ENCODE data around the gene C11orf68.

- TF ChIP-seq POLR2A (IDR thresholded peaks at IDR 0.05), result no peak
- TF ChIP-seq CTCF (IDR thresholded peaks at IDR 0.05), result no peak
Measured at GRCh38 chr11:65870307-65870658, 48.6 kb downstream of the C11orf68 start.

Measured in uterus (tissue), 2 donors.